ENCODE data around the gene FAM78A.

- TF ChIP-seq POLR2A (IDR thresholded peaks at IDR 0.05; ENCODE audit: borderline replicate concordance, extremely low read depth, insufficient read depth, insufficient read length) (no peak), CTCF (IDR thresholded peaks at IDR 0.05 in 2 of 3, conservative IDR thresholded peaks at IDR 0.05 in 1 of 3; ENCODE audit: borderline replicate concordance in 1 of 3, insufficient read depth in 1 of 3, low read depth in 2 of 3, low read length in 2 of 3) (no peak)
Observed at GRCh38 chr9:131214876-131215275, 61.4 kb downstream of the FAM78A start.

Measured in HCT116 (cell line).